Endothelial cell (in vitro differentiated cells): ENCODE measurements around the gene CACNA1B. TPM values are rescaled to one million over a fixed set of nuclear protein-coding genes. Genes with fewer than 3 reads are reported as not detected.
A peak's percentile ranks its signal among the peaks of the same experiment; 100 is the strongest.

Experiments
- DNase-seq: peaks from one replicate; pipeline ENCODE4 v3.0.0; 2021; ENCODE audit warnings: low spot score
- H3K27ac Mint-ChIP-seq: one replicate; pipeline ENCODE4 v1.8.0; 2021; ENCODE audit warnings: mixed read lengths, inconsistent platforms; ENCODE audit not compliant: unreplicated experiment
- H3K27me3 Mint-ChIP-seq: one replicate; pipeline ENCODE4 v1.8.0; 2021; ENCODE audit warnings: mild to moderate bottlenecking, moderate library complexity, mixed read lengths, inconsistent platforms; ENCODE audit not compliant: unreplicated experiment
- H3K36me3 Mint-ChIP-seq: one replicate; pipeline ENCODE4 v1.8.0; 2021; ENCODE audit warnings: mild to moderate bottlenecking, low read depth, mixed read lengths, inconsistent platforms; ENCODE audit not compliant: unreplicated experiment
- H3K4me1 Mint-ChIP-seq: one replicate; pipeline ENCODE4 v1.8.0; 2021; ENCODE audit warnings: mild to moderate bottlenecking, mixed read lengths, inconsistent platforms; ENCODE audit not compliant: unreplicated experiment
- H3K4me3 Mint-ChIP-seq: one replicate; pipeline ENCODE4 v1.8.0; 2021; ENCODE audit warnings: mild to moderate bottlenecking, mixed read lengths, inconsistent platforms; ENCODE audit not compliant: unreplicated experiment
- H3K9me3 Mint-ChIP-seq: one replicate; pipeline ENCODE4 v1.8.0; 2021; ENCODE audit warnings: mixed read lengths, inconsistent platforms; ENCODE audit not compliant: unreplicated experiment
- total RNA-seq: library from RNA; stranded (reverse); fragmentation: NEBNext Ultra II Directional; extraction: Animal tissue kit (Norgen Biotek cat#: 25700); gene quantifications from one replicate; pipeline ENCODE4 v1.2.1, GENCODE V29; 2021; ENCODE audit not compliant: unreplicated experiment
- TF ChIP-seq, protein P1 (sequence below): fragments of 200-600 bp; sonication (generic); IDR thresholded peaks from one replicate; pipeline ENCODE4 v1.5.0; 2021; ENCODE audit warnings: antibody characterized with exemption; ENCODE audit not compliant: unreplicated experiment

The CACNA1B gene
- total RNA-seq, 1 donor from 2014 or later, result 2.0 TPM

DNA sequence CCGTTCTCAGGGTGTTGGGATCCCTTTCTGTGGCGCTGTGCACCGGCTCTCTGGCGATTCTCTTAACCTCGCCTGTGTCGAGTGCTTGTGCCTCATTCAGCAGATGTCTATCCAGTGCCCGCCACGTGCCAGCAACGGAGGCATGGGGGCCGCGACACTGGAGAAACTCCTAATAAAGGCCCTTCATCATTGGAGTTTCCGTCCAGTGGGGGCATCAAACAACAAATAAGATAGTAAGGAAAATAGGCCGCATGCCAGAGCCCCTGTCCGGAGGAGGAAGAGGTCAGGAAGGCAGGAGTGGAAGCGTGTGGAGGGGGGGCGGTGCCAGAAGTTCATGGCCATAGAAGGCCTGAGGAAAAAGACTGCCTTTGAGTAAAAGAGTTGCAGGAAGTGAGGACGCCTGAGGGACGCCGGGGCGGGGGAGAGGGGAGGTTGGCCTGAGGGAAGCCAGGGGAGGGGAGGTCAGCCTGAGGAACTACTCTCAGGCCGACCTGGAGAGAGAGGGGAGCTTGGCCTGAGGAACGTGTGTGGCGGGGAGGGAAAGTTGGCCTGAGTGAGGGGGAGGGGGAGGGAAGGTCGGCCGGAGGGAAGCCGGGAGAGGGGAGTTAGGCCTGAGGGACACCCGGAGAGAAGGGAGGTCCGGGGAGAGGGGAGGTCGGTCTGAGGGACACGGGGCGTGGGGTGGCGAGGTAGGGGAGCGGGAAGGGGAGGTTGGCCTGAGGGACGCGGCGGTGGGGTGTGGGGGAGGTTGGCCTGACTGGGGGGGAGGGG lies 82.2 kb downstream of the CACNA1B start:
- Mint-ChIP-seq H3K4me1 (no peaks in the 10 kb centered on the region), H3K9me3 (no peaks in the 10 kb centered on the region), H3K36me3 (peaks cover 5% of the 10 kb centered on the region), H3K4me3 (no peak overlapping the region), H3K27me3 (peaks cover 3% of the 10 kb centered on the region), H3K27ac (no peak overlapping the region)
- TF ChIP-seq, protein P1, sequence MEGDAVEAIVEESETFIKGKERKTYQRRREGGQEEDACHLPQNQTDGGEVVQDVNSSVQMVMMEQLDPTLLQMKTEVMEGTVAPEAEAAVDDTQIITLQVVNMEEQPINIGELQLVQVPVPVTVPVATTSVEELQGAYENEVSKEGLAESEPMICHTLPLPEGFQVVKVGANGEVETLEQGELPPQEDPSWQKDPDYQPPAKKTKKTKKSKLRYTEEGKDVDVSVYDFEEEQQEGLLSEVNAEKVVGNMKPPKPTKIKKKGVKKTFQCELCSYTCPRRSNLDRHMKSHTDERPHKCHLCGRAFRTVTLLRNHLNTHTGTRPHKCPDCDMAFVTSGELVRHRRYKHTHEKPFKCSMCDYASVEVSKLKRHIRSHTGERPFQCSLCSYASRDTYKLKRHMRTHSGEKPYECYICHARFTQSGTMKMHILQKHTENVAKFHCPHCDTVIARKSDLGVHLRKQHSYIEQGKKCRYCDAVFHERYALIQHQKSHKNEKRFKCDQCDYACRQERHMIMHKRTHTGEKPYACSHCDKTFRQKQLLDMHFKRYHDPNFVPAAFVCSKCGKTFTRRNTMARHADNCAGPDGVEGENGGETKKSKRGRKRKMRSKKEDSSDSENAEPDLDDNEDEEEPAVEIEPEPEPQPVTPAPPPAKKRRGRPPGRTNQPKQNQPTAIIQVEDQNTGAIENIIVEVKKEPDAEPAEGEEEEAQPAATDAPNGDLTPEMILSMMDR, result no peak
- no peak for DNase-seq

DNA sequence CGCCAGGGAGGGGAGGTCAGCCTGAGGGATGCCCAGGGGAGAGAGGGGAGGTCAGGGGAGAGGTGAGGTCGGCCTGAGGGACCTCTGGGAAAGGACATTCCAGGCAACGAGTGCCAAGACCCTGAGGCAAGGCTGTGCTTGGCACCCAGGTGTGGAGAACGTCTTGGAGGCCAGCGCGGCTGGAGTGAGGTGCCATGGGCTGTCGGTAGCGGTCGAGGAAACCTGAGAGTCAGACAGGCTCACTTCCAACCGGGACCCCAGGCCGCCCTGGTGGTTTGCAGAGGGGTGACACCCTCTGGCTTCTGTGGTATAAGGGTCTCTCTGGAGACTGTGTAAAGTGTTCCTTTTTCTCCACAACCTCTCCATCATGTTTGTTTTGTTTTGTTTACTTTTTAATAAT lies 82.9 kb downstream of the CACNA1B start:
- no peaks in the 10 kb centered on the region for H3K9me3 Mint-ChIP-seq
- peak; percentile 52 for DNase-seq
- H3K27ac Mint-ChIP-seq, result no peak overlapping the region
- TF ChIP-seq, protein P1, result peak; percentile 42
- no peaks in the 10 kb centered on the region for H3K4me1 Mint-ChIP-seq
- H3K27me3 Mint-ChIP-seq, result peaks cover 3% of the 10 kb centered on the region
- H3K4me3 Mint-ChIP-seq, result no peak overlapping the region
- peaks cover 5% of the 10 kb centered on the region for H3K36me3 Mint-ChIP-seq

DNA sequence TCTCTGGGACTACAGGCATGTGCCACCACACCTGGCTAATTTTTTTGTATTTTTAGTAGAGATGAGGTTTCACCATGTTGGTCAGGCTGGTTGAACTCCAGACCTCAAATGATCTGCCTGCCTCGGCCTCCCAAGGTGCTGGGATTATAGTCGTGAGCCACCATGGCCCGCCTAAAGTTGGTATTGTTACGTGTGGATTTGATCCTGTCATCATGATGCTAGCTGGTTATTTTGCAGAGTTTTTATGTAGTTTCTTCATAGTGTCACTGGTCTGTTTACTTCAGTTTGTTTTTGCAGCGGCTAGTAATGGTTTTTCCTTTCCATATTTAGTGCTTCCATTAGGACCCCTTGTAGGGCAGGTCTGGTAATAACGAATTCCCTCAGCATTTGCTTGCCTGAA lies 85.9 kb downstream of the CACNA1B start:
- TF ChIP-seq, protein P1, result no peak
- H3K9me3 Mint-ChIP-seq, result no peaks in the 10 kb centered on the region
- H3K36me3 Mint-ChIP-seq, result no peaks in the 10 kb centered on the region
- H3K27ac Mint-ChIP-seq, result no peak overlapping the region
- H3K4me3 Mint-ChIP-seq, result no peak overlapping the region
- H3K27me3 Mint-ChIP-seq, result no peaks in the 10 kb centered on the region
- DNase-seq, result no peak
- no peaks in the 10 kb centered on the region for H3K4me1 Mint-ChIP-seq

DNA sequence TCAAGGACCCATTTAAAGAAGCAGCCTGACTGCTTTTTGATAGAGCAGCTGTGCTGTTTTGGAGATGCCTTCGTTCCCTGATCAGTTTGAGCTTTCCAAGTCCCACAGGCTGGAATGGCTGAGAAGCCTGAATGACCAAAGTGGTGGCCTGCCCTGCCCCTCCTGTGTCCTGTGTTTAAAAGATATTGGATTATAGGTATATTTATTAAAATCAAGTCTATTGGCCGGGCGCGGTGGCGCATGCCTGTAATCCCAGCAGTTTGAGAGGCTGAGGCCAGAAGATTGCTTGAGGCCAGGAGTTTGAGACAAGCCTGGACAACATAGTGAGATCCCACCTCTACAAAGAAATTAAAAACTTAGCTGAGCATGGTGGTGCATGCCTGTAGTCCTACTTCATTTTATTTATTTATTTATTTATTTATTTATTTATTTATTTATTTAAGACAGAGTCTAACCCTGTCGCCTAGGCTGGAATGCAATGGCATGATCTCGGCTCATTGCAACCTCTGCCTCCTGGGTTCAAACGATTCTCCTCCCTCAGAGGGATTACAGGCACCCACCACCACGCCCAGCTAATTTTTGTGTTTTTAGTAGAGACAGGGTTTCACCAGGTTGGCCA lies 87.7 kb downstream of the CACNA1B start:
- no peaks in the 10 kb centered on the region for H3K9me3 Mint-ChIP-seq
- no peak overlapping the region for H3K4me3 Mint-ChIP-seq
- H3K27ac Mint-ChIP-seq, result no peak overlapping the region
- H3K27me3 Mint-ChIP-seq, result peaks cover under 1% of the 10 kb centered on the region
- no peak for DNase-seq
- H3K4me1 Mint-ChIP-seq, result no peaks in the 10 kb centered on the region
- H3K36me3 Mint-ChIP-seq, result no peaks in the 10 kb centered on the region
- TF ChIP-seq, protein P1, result no peak
